Liver (tissue), 9 donors: ENCODE data around the gene OBI1. TPM values are rescaled to one million over a fixed set of nuclear protein-coding genes. Genes with fewer than 3 reads are reported as not detected.

Source experiments
- DNase-seq: peaks from one replicate; pipeline ENCODE4 v3.0.0-alpha.2; 2017; ENCODE audit warnings: low spot score
- H3K27ac ChIP-seq, 2 donors: one replicate each; pipeline ENCODE4 v1.7.0; 2013; ENCODE audit warnings: inconsistent platforms in 2 of 2, low read length in 2 of 2, control low read depth in 1 of 2, low read depth in 1 of 2, mild to moderate bottlenecking in 1 of 2
- H3K27me3 ChIP-seq, 4 donors: one replicate each; pipeline versions ENCODE4 v1.6.1 to v1.7.0; 2013; ENCODE audit warnings: low read length in 3 of 4, inconsistent platforms in 1 of 4, mild to moderate bottlenecking in 1 of 4, moderate library complexity in 1 of 4; ENCODE audit not compliant: control insufficient read depth in 4 of 4, insufficient read depth in 4 of 4
- H3K36me3 ChIP-seq, 4 donors: one replicate each; pipeline versions ENCODE4 v1.6.1 to v1.7.0; 2013; ENCODE audit warnings: low read length in 3 of 4, mild to moderate bottlenecking in 3 of 4, low read depth in 1 of 4, moderate library complexity in 1 of 4; ENCODE audit not compliant: control insufficient read depth in 4 of 4, insufficient read depth in 3 of 4
- H3K4me1 ChIP-seq, 4 donors: one replicate each; pipeline versions ENCODE4 v1.6.1 to v1.7.0; 2013; ENCODE audit warnings: low read length in 3 of 4, mild to moderate bottlenecking in 3 of 4, moderate library complexity in 1 of 4; ENCODE audit not compliant: control insufficient read depth in 4 of 4, insufficient read depth in 4 of 4
- H3K4me3 ChIP-seq, 3 donors: one replicate each; pipeline versions ENCODE4 v1.6.1 to v1.7.0; 2013; ENCODE audit warnings: low read length in 3 of 3, control low read depth in 1 of 3, low read depth in 1 of 3, mild to moderate bottlenecking in 1 of 3
- H3K9ac ChIP-seq, 2 donors: one replicate each; pipeline ENCODE4 v1.7.0; 2013; ENCODE audit warnings: low read length in 2 of 2, mild to moderate bottlenecking in 2 of 2, moderate library complexity in 2 of 2, control low read depth in 1 of 2, low read depth in 1 of 2
- H3K9me3 ChIP-seq, 4 donors: one replicate each; pipeline versions ENCODE4 v1.6.1 to v1.7.0; 2013; ENCODE audit warnings: low read length in 3 of 4; ENCODE audit not compliant: control insufficient read depth in 4 of 4
- CTCF ChIP-seq: fragments of 150-350 bp; IDR thresholded peaks from 2 replicates; pipeline ENCODE4 v1.5.1; 2017; ENCODE audit warnings: improper control_type of control experiment, low read depth, low read length; ENCODE audit not compliant: missing input control
- EGR1 ChIP-seq, 2 donors: IDR thresholded peaks; 2 replicates each; pipeline ENCODE4 v1.6.1; 2016 to 2018; ENCODE audit warnings: antibody characterized with exemption in 2 of 2, low read depth in 2 of 2
- FOXA1 ChIP-seq: IDR thresholded peaks from 2 replicates; pipeline ENCODE4 v1.6.1; 2016; ENCODE audit warnings: antibody characterized with exemption
- FOXA2 ChIP-seq: IDR thresholded peaks from 2 replicates; pipeline ENCODE4 v1.6.1; 2016; ENCODE audit warnings: antibody characterized with exemption
- GABPA ChIP-seq, 2 donors: IDR thresholded peaks in 1 of 2; conservative IDR thresholded peaks in 1 of 2; 2 replicates each; pipeline ENCODE4 v1.6.1; 2016; ENCODE audit warnings: antibody characterized with exemption in 2 of 2, mild to moderate bottlenecking in 1 of 2, moderate library complexity in 1 of 2
- HNF4A ChIP-seq, 2 donors: conservative IDR thresholded peaks; 2 replicates each; pipeline ENCODE4 v1.6.1; 2016; ENCODE audit warnings: antibody characterized with exemption in 2 of 2, mild to moderate bottlenecking in 2 of 2
- HNF4G ChIP-seq: IDR thresholded peaks from 2 replicates; pipeline ENCODE4 v1.6.1; 2016; ENCODE audit warnings: antibody characterized with exemption
- JUND ChIP-seq, 2 donors: IDR thresholded peaks; 2 replicates each; pipeline ENCODE4 v1.6.1; 2016; ENCODE audit warnings: antibody characterized with exemption in 2 of 2
- MAX ChIP-seq: IDR thresholded peaks from 2 replicates; pipeline ENCODE4 v1.6.1; 2016; ENCODE audit warnings: antibody characterized with exemption
- NR2F2 ChIP-seq: IDR thresholded peaks from 2 replicates; pipeline ENCODE4 v1.6.1; 2016; ENCODE audit warnings: antibody characterized with exemption
- RAD21 ChIP-seq, 2 donors: IDR thresholded peaks; 2 replicates each; pipeline ENCODE4 v1.6.1; 2016; ENCODE audit warnings: antibody characterized with exemption in 2 of 2, mild to moderate bottlenecking in 2 of 2
- RXRA ChIP-seq, 2 donors: IDR thresholded peaks; 2 replicates each; pipeline ENCODE4 v1.6.1; 2017 to 2018; ENCODE audit warnings: antibody characterized with exemption in 2 of 2, mild to moderate bottlenecking in 1 of 2
- SP1 ChIP-seq: IDR thresholded peaks from 2 replicates; pipeline ENCODE4 v1.6.1; 2018; ENCODE audit warnings: antibody characterized with exemption, mild to moderate bottlenecking
- TAF1 ChIP-seq: conservative IDR thresholded peaks from 2 replicates; pipeline ENCODE4 v1.6.1; 2016; ENCODE audit warnings: antibody characterized with exemption, mild to moderate bottlenecking
- YY1 ChIP-seq: IDR thresholded peaks from 2 replicates; pipeline ENCODE4 v1.6.1; 2016; ENCODE audit warnings: antibody characterized with exemption, mild to moderate bottlenecking
- WGBS: extraction: QIAGEN DNeasy Blood & Tissue Kit; methylation state at CpG from one replicate; pipeline ENCODE4 v1.1.7; 2013; 5-methylcytosine and 5-hydroxymethylcytosine counted together
- polyA plus RNA-seq, 2 donors: library from polyadenylated mRNA; stranded (reverse) in 1 of 2; unstranded in 1 of 2; fragments of 200-250 nt in 1 of 2; fragments of >200 nt in 1 of 2; fragmentation: Nextera tagmentation in 1 of 2; extraction: Ambion mirVana in 1 of 2; gene quantifications; one replicate each; pipeline versions ENCODE4 v1.2.1 to v1.2.3, GENCODE V29; 2013 to 2015
- total RNA-seq, 2 donors: library from RNA; depleted of rRNA; stranded (reverse); fragments of >200 nt; gene quantifications; one replicate each; pipeline ENCODE4 v1.2.3, GENCODE V29; 2014
- TF ChIP-seq, protein P1 (sequence below): IDR thresholded peaks from 2 replicates; pipeline ENCODE4 v1.6.1; 2016; ENCODE audit warnings: antibody characterized with exemption
- TF ChIP-seq, protein P2 (sequence below): IDR thresholded peaks from 2 replicates; pipeline ENCODE4 v1.6.1; 2016; ENCODE audit warnings: antibody characterized with exemption, mild to moderate bottlenecking
- TF ChIP-seq, protein P3 (sequence below): IDR thresholded peaks from 2 replicates; pipeline ENCODE4 v1.6.1; 2016; ENCODE audit warnings: antibody characterized with exemption
- donor health status: healthy.
- donor health status: healthy.
- donor health status: healthy.
- donor health status: healthy.
- donor health status: healthy.

Gene OBI1
- total and polyA plus RNA-seq, 4 donors: 1.7 to 8.9 (median 3.0) TPM

- Histone ChIP-seq H3K9ac (no peak overlapping the region), H3K27ac (no peak overlapping the region), H3K4me3 (no peak overlapping the region), H3K36me3 (no peaks in the 10 kb centered on the region), H3K4me1 (peaks cover 2 to 6% (median 4%) of the 10 kb centered on the region in 4 donors), H3K9me3 (no peaks in the 10 kb centered on the region), H3K27me3 (no peaks in the 10 kb centered on the region)
- TF ChIP-seq FOXA2: no peak
- TF ChIP-seq HNF4A (conservative IDR thresholded peaks at IDR 0.05): no peak
- TF ChIP-seq HNF4G: no peak
- TF ChIP-seq, protein P1, sequence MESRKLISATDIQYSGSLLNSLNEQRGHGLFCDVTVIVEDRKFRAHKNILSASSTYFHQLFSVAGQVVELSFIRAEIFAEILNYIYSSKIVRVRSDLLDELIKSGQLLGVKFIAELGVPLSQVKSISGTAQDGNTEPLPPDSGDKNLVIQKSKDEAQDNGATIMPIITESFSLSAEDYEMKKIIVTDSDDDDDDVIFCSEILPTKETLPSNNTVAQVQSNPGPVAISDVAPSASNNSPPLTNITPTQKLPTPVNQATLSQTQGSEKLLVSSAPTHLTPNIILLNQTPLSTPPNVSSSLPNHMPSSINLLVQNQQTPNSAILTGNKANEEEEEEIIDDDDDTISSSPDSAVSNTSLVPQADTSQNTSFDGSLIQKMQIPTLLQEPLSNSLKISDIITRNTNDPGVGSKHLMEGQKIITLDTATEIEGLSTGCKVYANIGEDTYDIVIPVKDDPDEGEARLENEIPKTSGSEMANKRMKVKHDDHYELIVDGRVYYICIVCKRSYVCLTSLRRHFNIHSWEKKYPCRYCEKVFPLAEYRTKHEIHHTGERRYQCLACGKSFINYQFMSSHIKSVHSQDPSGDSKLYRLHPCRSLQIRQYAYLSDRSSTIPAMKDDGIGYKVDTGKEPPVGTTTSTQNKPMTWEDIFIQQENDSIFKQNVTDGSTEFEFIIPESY: no peak
- no peak for TF ChIP-seq RXRA (IDR thresholded peaks at IDR 0.05)
- TF ChIP-seq FOXA1: no peak
- TF ChIP-seq YY1: no peak
- no peak for TF ChIP-seq NR2F2
- no peak for TF ChIP-seq JUND (IDR thresholded peaks at IDR 0.05)
- TF ChIP-seq SP1: no peak
- TF ChIP-seq, protein P2, sequence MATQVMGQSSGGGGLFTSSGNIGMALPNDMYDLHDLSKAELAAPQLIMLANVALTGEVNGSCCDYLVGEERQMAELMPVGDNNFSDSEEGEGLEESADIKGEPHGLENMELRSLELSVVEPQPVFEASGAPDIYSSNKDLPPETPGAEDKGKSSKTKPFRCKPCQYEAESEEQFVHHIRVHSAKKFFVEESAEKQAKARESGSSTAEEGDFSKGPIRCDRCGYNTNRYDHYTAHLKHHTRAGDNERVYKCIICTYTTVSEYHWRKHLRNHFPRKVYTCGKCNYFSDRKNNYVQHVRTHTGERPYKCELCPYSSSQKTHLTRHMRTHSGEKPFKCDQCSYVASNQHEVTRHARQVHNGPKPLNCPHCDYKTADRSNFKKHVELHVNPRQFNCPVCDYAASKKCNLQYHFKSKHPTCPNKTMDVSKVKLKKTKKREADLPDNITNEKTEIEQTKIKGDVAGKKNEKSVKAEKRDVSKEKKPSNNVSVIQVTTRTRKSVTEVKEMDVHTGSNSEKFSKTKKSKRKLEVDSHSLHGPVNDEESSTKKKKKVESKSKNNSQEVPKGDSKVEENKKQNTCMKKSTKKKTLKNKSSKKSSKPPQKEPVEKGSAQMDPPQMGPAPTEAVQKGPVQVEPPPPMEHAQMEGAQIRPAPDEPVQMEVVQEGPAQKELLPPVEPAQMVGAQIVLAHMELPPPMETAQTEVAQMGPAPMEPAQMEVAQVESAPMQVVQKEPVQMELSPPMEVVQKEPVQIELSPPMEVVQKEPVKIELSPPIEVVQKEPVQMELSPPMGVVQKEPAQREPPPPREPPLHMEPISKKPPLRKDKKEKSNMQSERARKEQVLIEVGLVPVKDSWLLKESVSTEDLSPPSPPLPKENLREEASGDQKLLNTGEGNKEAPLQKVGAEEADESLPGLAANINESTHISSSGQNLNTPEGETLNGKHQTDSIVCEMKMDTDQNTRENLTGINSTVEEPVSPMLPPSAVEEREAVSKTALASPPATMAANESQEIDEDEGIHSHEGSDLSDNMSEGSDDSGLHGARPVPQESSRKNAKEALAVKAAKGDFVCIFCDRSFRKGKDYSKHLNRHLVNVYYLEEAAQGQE: no peak
- no peak for TF ChIP-seq CTCF
- no peak for TF ChIP-seq TAF1
- TF ChIP-seq, protein P3, sequence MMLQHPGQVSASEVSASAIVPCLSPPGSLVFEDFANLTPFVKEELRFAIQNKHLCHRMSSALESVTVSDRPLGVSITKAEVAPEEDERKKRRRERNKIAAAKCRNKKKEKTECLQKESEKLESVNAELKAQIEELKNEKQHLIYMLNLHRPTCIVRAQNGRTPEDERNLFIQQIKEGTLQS: no peak
- TF ChIP-seq RAD21 (IDR thresholded peaks at IDR 0.05): no peak
- no peak for TF ChIP-seq GABPA (IDR thresholded peaks at IDR 0.05 in 1 of 2, conservative IDR thresholded peaks at IDR 0.05 in 1 of 2)
- no peak for TF ChIP-seq EGR1 (IDR thresholded peaks at IDR 0.05; ENCODE audit: low read depth in 2 of 2)
- WGBS: 95% methylated on average over 1 of the region's 1 CpG
- DNase-seq: no peak
These were observed 6.3 kb downstream of the OBI1 start for GRCh38 chr13:78652651-78653050.

GRCh38 chr13:78650717-78651083, 8.3 kb downstream of the OBI1 start:
- TF ChIP-seq RXRA (IDR thresholded peaks at IDR 0.05) (no peak), HNF4A (conservative IDR thresholded peaks at IDR 0.05) (no peak), CTCF (no peak), YY1 (no peak), SP1 (no peak), EGR1 (IDR thresholded peaks at IDR 0.05; ENCODE audit: low read depth in 2 of 2) (no peak), MAX (no peak)
- TF ChIP-seq, protein P3: no peak
- TF ChIP-seq, protein P1: no peak
- Histone ChIP-seq H3K27ac (no peak overlapping the region), H3K9me3 (no peaks in the 10 kb centered on the region), H3K4me1 (peaks cover 1 to 10% (median 6%) of the 10 kb centered on the region in 4 donors), H3K36me3 (no peaks in the 10 kb centered on the region), H3K9ac (no peak overlapping the region), H3K27me3 (no peaks in the 10 kb centered on the region), H3K4me3 (no peak overlapping the region)
- no peak for DNase-seq
- WGBS: 95% methylated on average over 2 of the region's 2 CpGs
